ENCODE results near the gene CTNNBL1. TPM values are rescaled to one million over a fixed set of nuclear protein-coding genes. Genes with fewer than 3 reads are reported as not detected.
"Not testable (repeated sequence)": the region's sequence is repeated elsewhere in the genome, so short reads cannot be mapped to it uniquely, and the experiment has no call there.

The CTNNBL1 gene
- total and polyA plus RNA-seq, 8 donors: 14.8 to 34.9 (median 21.3) TPM

DNA sequence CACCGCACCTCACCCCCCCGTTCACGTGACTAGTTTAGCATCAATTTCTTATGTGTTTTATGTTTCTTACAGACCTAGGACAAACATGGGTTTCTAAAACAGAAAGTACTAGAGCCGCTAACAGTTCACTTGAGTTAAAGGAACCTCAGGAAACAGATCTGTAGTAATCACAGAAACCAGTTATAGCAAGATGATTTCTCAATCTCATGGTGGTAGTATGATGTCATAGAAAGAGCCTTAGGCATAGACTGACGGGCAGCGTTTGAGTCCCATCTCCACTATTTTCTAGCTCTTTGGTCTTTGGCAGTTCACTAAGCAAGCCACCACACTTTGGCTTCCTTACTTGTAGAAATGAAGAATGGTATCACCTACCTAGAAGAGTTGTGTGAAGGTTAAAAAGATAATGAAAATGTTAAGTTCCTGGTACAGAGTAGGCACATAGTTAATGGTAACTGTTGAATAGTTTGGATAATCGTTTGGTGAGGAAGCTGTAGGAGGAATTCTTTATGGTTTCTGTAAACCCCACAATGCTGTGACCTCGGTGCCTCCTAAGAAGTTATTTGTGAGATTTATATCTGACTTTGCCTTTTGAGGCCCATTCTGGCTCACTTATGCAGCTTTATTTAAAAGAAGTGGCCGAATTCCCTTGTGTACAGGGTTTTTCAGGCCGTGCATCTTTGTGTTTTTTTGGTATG lies 21.3 kb downstream of the CTNNBL1 start:
- Histone ChIP-seq H3K27ac (no peak overlapping the region), H3K4me1 (peaks cover 0 to 17% (median 8%) of the 10 kb centered on the region in 3 donors), H3K9me3 (no peaks in the 10 kb centered on the region), H3K36me3 (no peaks in the 10 kb centered on the region), H3K27me3 (no peaks in the 10 kb centered on the region), H3K4me3 (no peak overlapping the region)
- no peak for DNase-seq
- TF ChIP-seq, protein P1, sequence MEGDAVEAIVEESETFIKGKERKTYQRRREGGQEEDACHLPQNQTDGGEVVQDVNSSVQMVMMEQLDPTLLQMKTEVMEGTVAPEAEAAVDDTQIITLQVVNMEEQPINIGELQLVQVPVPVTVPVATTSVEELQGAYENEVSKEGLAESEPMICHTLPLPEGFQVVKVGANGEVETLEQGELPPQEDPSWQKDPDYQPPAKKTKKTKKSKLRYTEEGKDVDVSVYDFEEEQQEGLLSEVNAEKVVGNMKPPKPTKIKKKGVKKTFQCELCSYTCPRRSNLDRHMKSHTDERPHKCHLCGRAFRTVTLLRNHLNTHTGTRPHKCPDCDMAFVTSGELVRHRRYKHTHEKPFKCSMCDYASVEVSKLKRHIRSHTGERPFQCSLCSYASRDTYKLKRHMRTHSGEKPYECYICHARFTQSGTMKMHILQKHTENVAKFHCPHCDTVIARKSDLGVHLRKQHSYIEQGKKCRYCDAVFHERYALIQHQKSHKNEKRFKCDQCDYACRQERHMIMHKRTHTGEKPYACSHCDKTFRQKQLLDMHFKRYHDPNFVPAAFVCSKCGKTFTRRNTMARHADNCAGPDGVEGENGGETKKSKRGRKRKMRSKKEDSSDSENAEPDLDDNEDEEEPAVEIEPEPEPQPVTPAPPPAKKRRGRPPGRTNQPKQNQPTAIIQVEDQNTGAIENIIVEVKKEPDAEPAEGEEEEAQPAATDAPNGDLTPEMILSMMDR (IDR thresholded peaks at IDR 0.05): no peak
- peak in 1 of 4 donors; percentile 44 for ATAC-seq
- intact Hi-C loops (cut with DNase I): no loop called here
- no peak for FAIRE-seq
- 72 to 77% methylated on average over 10 of the region's 10 CpGs for WGBS, 2 donors

DNA sequence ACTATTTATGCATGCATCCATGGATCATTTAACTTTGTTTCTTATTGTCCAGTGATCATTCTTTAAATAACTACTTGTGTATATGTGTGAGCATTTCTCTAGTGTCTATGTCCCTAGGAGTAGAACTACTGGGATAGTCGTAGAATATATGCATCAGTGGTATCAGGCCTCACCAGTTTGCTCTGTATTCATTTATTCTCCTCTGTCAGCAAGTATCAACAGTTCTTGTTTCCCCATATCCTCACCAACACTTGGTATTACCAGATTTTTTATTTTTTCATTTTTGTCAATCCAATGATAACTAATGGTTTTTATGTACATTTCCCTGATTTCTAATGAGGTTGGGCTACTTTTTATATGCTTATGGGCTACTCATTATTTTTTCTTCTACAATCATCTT lies 27.9 kb downstream of the CTNNBL1 start:
- Histone ChIP-seq H3K27ac (no peak overlapping the region), H3K4me1 (peaks cover 0 to 12% (median 8%) of the 10 kb centered on the region in 3 donors), H3K4me3 (no peak overlapping the region), H3K36me3 (no peaks in the 10 kb centered on the region), H3K27me3 (no peaks in the 10 kb centered on the region), H3K9me3 (no peaks in the 10 kb centered on the region)
- ATAC-seq: no peak
- 97% methylated on average over 1 of the region's 1 CpG for WGBS, 2 donors
- TF ChIP-seq, protein P1 (IDR thresholded peaks at IDR 0.05): no peak
- no peak for FAIRE-seq
- intact Hi-C loops (cut with DNase I): no loop called here
- no peak for DNase-seq

DNA sequence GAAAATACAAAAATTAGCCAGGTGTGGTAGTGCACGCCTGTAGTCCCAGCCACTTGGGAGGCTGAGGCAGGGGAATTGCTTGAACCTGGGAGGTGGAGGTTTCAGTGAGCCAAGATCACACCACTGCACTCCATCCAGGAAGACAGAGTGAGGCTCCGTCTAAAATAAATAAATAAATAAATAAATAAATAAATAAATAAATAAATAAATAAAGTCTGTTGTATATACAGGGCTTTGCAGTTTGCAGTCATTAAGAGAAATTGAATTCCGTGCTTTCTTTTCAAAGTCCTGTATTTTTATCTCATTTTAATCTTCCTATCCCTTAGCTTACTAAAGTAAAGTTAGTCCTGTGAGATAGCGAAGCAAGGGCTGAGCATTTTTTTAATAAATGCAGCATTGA lies 28.5 kb downstream of the CTNNBL1 start:
- H3K36me3 ChIP-seq; FAIRE-seq; DNase-seq; H3K9me3 ChIP-seq; ATAC-seq; H3K27ac ChIP-seq; H3K4me3 ChIP-seq; intact Hi-C loops (cut with DNase I); H3K27me3 ChIP-seq: not testable (repeated sequence)
- peaks cover 0 to 12% (median 8%) of the 10 kb centered on the region in 3 donors for H3K4me1 ChIP-seq
- WGBS, 2 donors: 95 to 97% methylated on average over 4 of the region's 4 CpGs

GRCh38 chr20:37723668-37724067 lies 29.8 kb downstream of the CTNNBL1 start:
- Histone ChIP-seq H3K27ac (no peak overlapping the region), H3K36me3 (no peaks in the 10 kb centered on the region), H3K27me3 (no peaks in the 10 kb centered on the region), H3K9me3 (no peaks in the 10 kb centered on the region), H3K4me1 (peaks cover 0 to 12% (median 8%) of the 10 kb centered on the region in 3 donors), H3K4me3 (no peak overlapping the region)
- FAIRE-seq: no peak
- ATAC-seq: peak; percentile 46 to 88 (median 57)
- intact Hi-C loops (cut with DNase I): no loop called here
- DNase-seq: peak in 1 of 6 donors; percentile 3
- TF ChIP-seq, protein P1 (IDR thresholded peaks at IDR 0.05): no peak

DNA sequence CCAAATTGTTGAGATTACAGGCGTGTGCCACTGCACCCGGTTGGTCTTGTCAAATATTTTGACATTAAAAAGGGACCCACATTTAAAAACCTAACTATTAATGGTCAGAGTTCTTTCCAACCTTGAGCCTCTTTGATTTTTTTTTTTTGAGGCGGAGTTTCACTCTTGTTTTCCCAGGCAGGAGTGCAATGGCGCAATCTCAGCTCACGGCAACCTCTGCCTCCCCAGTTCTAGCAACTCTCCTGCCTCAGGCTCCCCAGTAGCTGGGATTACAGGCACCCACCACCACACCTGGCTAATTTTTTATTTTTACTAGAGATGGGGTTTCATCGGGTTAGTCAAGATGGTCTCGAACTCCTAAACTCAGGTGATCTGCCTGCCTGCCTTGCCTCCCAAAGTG lies 31.3 kb downstream of the CTNNBL1 start:
- FAIRE-seq: no peak
- no peaks in the 10 kb centered on the region for H3K36me3 ChIP-seq
- no peaks in the 10 kb centered on the region for H3K27me3 ChIP-seq
- no peak for ATAC-seq
- no peak for DNase-seq
- intact Hi-C loops (cut with DNase I): no loop called here
- H3K27ac ChIP-seq: no peak overlapping the region
- peaks cover 0 to 12% (median 8%) of the 10 kb centered on the region in 3 donors for H3K4me1 ChIP-seq
- TF ChIP-seq, protein P1 (IDR thresholded peaks at IDR 0.05): no peak
- H3K9me3 ChIP-seq: no peaks in the 10 kb centered on the region
- no peak overlapping the region for H3K4me3 ChIP-seq
- 95 to 99% methylated on average over 7 of the region's 7 CpGs for WGBS, 2 donors
